HCT116 (cell line): Measurements from ENCODE around the gene STK31. TPM values are rescaled to one million over a fixed set of nuclear protein-coding genes. Genes with fewer than 3 reads are reported as not detected.
"Not testable (repeated sequence)": the region's sequence is repeated elsewhere in the genome, so short reads cannot be mapped to it uniquely, and the experiment has no call there.

Source experiments
- ATAC-seq: fragments of 200-7000 bp; cut with Tn5 transposase; 2 replicates; pipeline ENCODE4 v1.9.1; 2020; ENCODE audit warnings: mild to moderate bottlenecking, moderate library complexity
- BruUV-seq: library from RNA; stranded (reverse); fragments of 400-500 nt; replicated peaks from 2 replicates; lab custom pipeline; 2021; lab: Mats Ljungman, UMichigan
- CTCF ChIA-PET: fragments of 300-600 bp; sonication (Branson Sonifier 250); formaldehyde crosslinking; loops from one replicate; lab custom pipeline; 2021; ENCODE audit warnings: antibody characterized with exemption; lab: Charles Lee
- POLR2A ChIA-PET: fragments of 300-600, 350-600 bp; sonication (Branson Sonifier 250); formaldehyde crosslinking; loops from one replicate; lab custom pipeline; 2021; ENCODE audit warnings: antibody characterized with exemption; lab: Charles Lee
- RAD21 ChIA-PET, 2 experiments: fragments of 300-600 bp; sonication (Branson Sonifier 250); formaldehyde crosslinking; loops; one replicate each; lab custom pipeline; 2023; ENCODE audit warnings: low total read pairs in 2 of 2; ENCODE audit not compliant: uncharacterized antibody in 2 of 2, unreplicated experiment in 2 of 2, low non-redundant PET in 1 of 2; lab: Charles Lee
- DNase-seq: peaks from one replicate; pipeline ENCODE4 v3.0.0-alpha.2; 2010; ENCODE audit warnings: low read depth, low spot score
- H2AFZ ChIP-seq: fragments of 200-600 bp; shearing (Covaris generic), sonication (generic); 2 replicates; pipeline ENCODE4 v1.6.1; 2017; ENCODE audit warnings: low read depth, mixed run types, mixed read lengths, antibody characterized with exemption, low read length; ENCODE audit not compliant: poor library complexity, severe bottlenecking
- H3K27ac ChIP-seq: 2 replicates; pipeline ENCODE4 v1.5.1; 2012; ENCODE audit warnings: low read depth, low read length
- H3K27me3 ChIP-seq: fragments of 200-600 bp; sonication (generic); 2 replicates; pipeline ENCODE4 v1.6.1; 2016; ENCODE audit warnings: mixed run types, low read length, mixed read lengths; ENCODE audit not compliant: insufficient read depth
- H3K36me3 ChIP-seq, 2 experiments: fragments of 200-500 bp in 1 of 2; fragments of 200-600 bp in 1 of 2; sonication (Bioruptor generic) in 1 of 2; sonication (generic) in 1 of 2; 2 replicates each; pipeline versions ENCODE4 v1.5.1 to v1.6.1; 2014 to 2016; ENCODE audit warnings: low read length in 2 of 2, inconsistent platforms in 1 of 2, mixed read lengths in 1 of 2, mixed run types in 1 of 2; ENCODE audit not compliant: insufficient read depth in 2 of 2, control insufficient read depth in 1 of 2
- H3K4me1 ChIP-seq, 2 experiments: fragments of 200-600 bp in 1 of 2; sonication (generic) in 1 of 2; 2 replicates each; pipeline versions ENCODE4 v1.5.1 to v1.6.1; 2012 to 2017; ENCODE audit warnings: low read length in 2 of 2, inconsistent platforms in 1 of 2, mild to moderate bottlenecking in 1 of 2, mixed read lengths in 1 of 2, mixed run types in 1 of 2, moderate library complexity in 1 of 2; ENCODE audit not compliant: insufficient read depth in 2 of 2, control insufficient read depth in 1 of 2
- H3K4me2 ChIP-seq: fragments of 200-600 bp; sonication (generic); 2 replicates; pipeline ENCODE4 v1.6.1; 2017; ENCODE audit warnings: mixed run types, low read length, mixed read lengths
- H3K4me3 ChIP-seq, 2 experiments: fragments of 200-600 bp in 1 of 2; sonication (generic) in 1 of 2; replicated peaks in 1 of 2; 2 replicates each; pipeline ENCODE4 v1.5.1; 2011 to 2016; ENCODE audit warnings: low read length in 2 of 2, control low read depth in 1 of 2, low read depth in 1 of 2, mild to moderate bottlenecking in 1 of 2, mixed read lengths in 1 of 2, mixed run types in 1 of 2
- H3K79me2 ChIP-seq: fragments of 200-600 bp; sonication (generic); 2 replicates; pipeline ENCODE4 v1.6.1; 2017; ENCODE audit warnings: mild to moderate bottlenecking, mixed run types, low read length, moderate library complexity, mixed read lengths; ENCODE audit not compliant: insufficient read depth
- H3K9ac ChIP-seq: fragments of 200-600 bp; sonication (generic); 2 replicates; pipeline ENCODE4 v1.6.1; 2016; ENCODE audit warnings: low read length, mixed read lengths
- H3K9me2 ChIP-seq: fragments of 200-600 bp; sonication (generic), shearing (Covaris generic); 2 replicates; pipeline ENCODE4 v1.6.1; 2017; ENCODE audit warnings: mixed run types, mild to moderate bottlenecking, moderate library complexity; ENCODE audit not compliant: insufficient read depth
- H3K9me3 ChIP-seq, 2 experiments: fragments of 200-500 bp in 1 of 2; fragments of 200-600 bp in 1 of 2; sonication (Bioruptor generic) in 1 of 2; sonication (generic) in 1 of 2; 2 replicates each; pipeline ENCODE4 v1.6.1; 2014 to 2017; ENCODE audit warnings: low read length in 2 of 2, mixed read lengths in 2 of 2, inconsistent platforms in 1 of 2, low read depth in 1 of 2, mild to moderate bottlenecking in 1 of 2, mixed run types in 1 of 2, moderate library complexity in 1 of 2; ENCODE audit not compliant: control insufficient read depth in 1 of 2, insufficient read depth in 1 of 2
- H4K20me1 ChIP-seq: fragments of 200-600 bp; sonication (generic), shearing (Covaris generic); 2 replicates; pipeline ENCODE4 v1.6.1; 2017; ENCODE audit warnings: mixed run types, mild to moderate bottlenecking, moderate library complexity; ENCODE audit not compliant: insufficient read depth
- CBX3 ChIP-seq: IDR thresholded peaks from 2 replicates; pipeline ENCODE4 v1.6.1; 2012; ENCODE audit warnings: low read depth
- CTCF ChIP-seq, 3 experiments: fragments of 200-600 bp in 1 of 3; sonication (generic) in 1 of 3; IDR thresholded peaks in 2 of 3; conservative IDR thresholded peaks in 1 of 3; 2 replicates each; pipeline ENCODE4 v1.5.1; 2012 to 2017; ENCODE audit warnings: low read depth in 2 of 3, low read length in 2 of 3, antibody characterized with exemption in 1 of 3, borderline replicate concordance in 1 of 3, control low read depth in 1 of 3, mild to moderate bottlenecking in 1 of 3, mixed read lengths in 1 of 3, mixed run types in 1 of 3, moderate library complexity in 1 of 3; ENCODE audit not compliant: insufficient read depth in 1 of 3
- EZH2phosphoT487 ChIP-seq: fragments of 200-600 bp; IDR thresholded peaks from 2 replicates; pipeline ENCODE4 v1.6.1; 2018; ENCODE audit warnings: antibody characterized with exemption, borderline replicate concordance
- FOSL1 ChIP-seq: IDR thresholded peaks from 2 replicates; pipeline ENCODE4 v1.6.1; 2012; ENCODE audit warnings: low read depth
- REST ChIP-seq: IDR thresholded peaks from 2 replicates; pipeline ENCODE4 v1.6.1; 2012; ENCODE audit warnings: low read depth
- intact Hi-C: fragments of 100-400 bp; cut with micrococcal nuclease; formaldehyde crosslinking; loops from 2 replicates; pipeline ENCODE4 v1.10.0; 2022
- total RNA-seq: library from RNA; stranded (reverse); gene quantifications from one replicate; pipeline ENCODE4 v1.2.1, GENCODE V29; 2021; ENCODE audit not compliant: unreplicated experiment

Gene STK31
- total RNA-seq, 1 experiment from 2014 or later: not detected

GRCh38 chr7:23811540-23811939 is 101.5 kb downstream of the STK31 start:
- H3K9me3 ChIP-seq: peaks cover 5 to 7% of the 10 kb centered on the region in 2 experiments; a peak in 2 of 4 replicates
- TF ChIP-seq CBX3 (no peak), EZH2phosphoT487 (no peak), CTCF (IDR thresholded peaks at IDR 0.05 in 2 of 3, conservative IDR thresholded peaks at IDR 0.05 in 1 of 3; ENCODE audit: borderline replicate concordance in 1 of 3, insufficient read depth in 1 of 3, low read depth in 2 of 3, low read length in 2 of 3) (peak in 2 of 3 experiments; percentile 42 to 60; a peak in 4 of 6 replicates), REST (no peak), FOSL1 (no peak)
- no peaks in the 10 kb centered on the region for H4K20me1 ChIP-seq
- H3K27me3 ChIP-seq: no peaks in the 10 kb centered on the region
- CTCF ChIA-PET: no interaction called here
- H3K9me2 ChIP-seq: no peaks in the 10 kb centered on the region
- intact Hi-C loops: no loop called here
- DNase-seq: peak; percentile 13
- POLR2A ChIA-PET: no interaction called here
- no peaks in the 10 kb centered on the region for H3K4me1 ChIP-seq
- H3K4me3 ChIP-seq: no peak overlapping the region
- ATAC-seq: peak; percentile 69
- H3K4me2 ChIP-seq: no peak overlapping the region
- no peak overlapping the region for H2AFZ ChIP-seq
- H3K9ac ChIP-seq: no peak overlapping the region
- no peaks in the 10 kb centered on the region for H3K79me2 ChIP-seq
- no peak overlapping the region for H3K27ac ChIP-seq
- H3K36me3 ChIP-seq: no peaks in the 10 kb centered on the region
- no TSS peak for BruUV-seq
- RAD21 ChIA-PET: no interaction called here

- H3K36me3 ChIP-seq, DNase-seq, H3K9me3 ChIP-seq, H3K27ac ChIP-seq, BruUV-seq, H2AFZ ChIP-seq, H3K4me2 ChIP-seq, H3K27me3 ChIP-seq, ATAC-seq, H4K20me1 ChIP-seq, RAD21 ChIA-PET, POLR2A ChIA-PET, H3K4me3 ChIP-seq, H3K9ac ChIP-seq, intact Hi-C loops, H3K79me2 ChIP-seq, CTCF ChIA-PET, H3K4me1 ChIP-seq, H3K9me2 ChIP-seq: not testable (repeated sequence)
Measured at GRCh38 chr7:23828125-23828524, 118.1 kb downstream of the STK31 start.

GRCh38 chr7:23832733-23833132 is 122.7 kb downstream of the STK31 start:
- H3K27me3 ChIP-seq, H4K20me1 ChIP-seq, CTCF ChIA-PET, ATAC-seq, H3K27ac ChIP-seq, H3K9me2 ChIP-seq, H3K4me1 ChIP-seq, H3K4me2 ChIP-seq, H3K9ac ChIP-seq, H3K4me3 ChIP-seq, BruUV-seq, POLR2A ChIA-PET, intact Hi-C loops, DNase-seq, H2AFZ ChIP-seq, RAD21 ChIA-PET, H3K36me3 ChIP-seq, H3K79me2 ChIP-seq: not testable (repeated sequence)
- H3K9me3 ChIP-seq: peaks cover 0 to 12% of the 10 kb centered on the region in 2 experiments; a peak in 1 of 4 replicates
